Stimulated activated CD8-positive, alpha-beta memory T cell treated with anti-CD3 and anti-CD28 coated beads, Interleukin-4, amount 100 ng/mL, for 48 hours (primary cell): ENCODE measurements around the gene ELMO3.
A peak's percentile ranks its signal among the peaks of the same experiment; 100 is the strongest.

Experiments used
- DNase-seq: peaks from one replicate; pipeline ENCODE4 v3.0.0-alpha.2; 2020

ELMO3 gene

GRCh38 chr16:67183284-67183626 is 15.7 kb upstream of the ELMO3 start:
- DNase-seq, result no peak

- peak; percentile 94 for DNase-seq
Observed at GRCh38 chr16:67183627-67184452, 15.1 kb upstream of the ELMO3 start, which contains the start of gene MATCAP1. MATCAP1 (minus strand) TSS chr16:67183963; CDS start chr16:67180610, 3,353 bp downstream.

GRCh38 chr16:67184453-67184994 is 14.4 kb upstream of the ELMO3 start:
- no peak for DNase-seq

- DNase-seq, result peak; percentile 95
Observed at GRCh38 chr16:67184995-67185650, 13.8 kb upstream of the ELMO3 start.

- no peak for DNase-seq
Observed at GRCh38 chr16:67185651-67186134, 13.2 kb upstream of the ELMO3 start.

- DNase-seq, result no peak
Observed at GRCh38 chr16:67186550-67186950, 12.4 kb upstream of the ELMO3 start.

GRCh38 chr16:67187175-67187890 is 11.6 kb upstream of the ELMO3 start:
- DNase-seq, result no peak

GRCh38 chr16:67188323-67188722 is 10.6 kb upstream of the ELMO3 start:
- DNase-seq, result no peak

- DNase-seq, result no peak
Observed at GRCh38 chr16:67188798-67189197, 10.1 kb upstream of the ELMO3 start.

- no peak for DNase-seq
Observed at GRCh38 chr16:67190041-67190440, 8.9 kb upstream of the ELMO3 start, which contains the start of gene EXOC3L1. EXOC3L1 (minus strand) TSS chr16:67190136; CDS start chr16:67189676, 460 bp downstream.

GRCh38 chr16:67190448-67191399 is 8.2 kb upstream of the ELMO3 start:
- no peak for DNase-seq

GRCh38 chr16:67191411-67191994 is 7.4 kb upstream of the ELMO3 start:
- DNase-seq, result no peak

- peak; percentile 93 for DNase-seq
Observed at GRCh38 chr16:67191995-67192681, 6.8 kb upstream of the ELMO3 start, which contains the start of gene E2F4. E2F4 (plus strand) TSS chr16:67192155; CDS start chr16:67192228, 73 bp downstream.

GRCh38 chr16:67192781-67193361 is 6.1 kb upstream of the ELMO3 start:
- DNase-seq, result no peak

- no peak for DNase-seq
Observed at GRCh38 chr16:67193536-67193935, 5.4 kb upstream of the ELMO3 start.

GRCh38 chr16:67194260-67194659 is 4.7 kb upstream of the ELMO3 start:
- no peak for DNase-seq

GRCh38 chr16:67195676-67196075 is 3.3 kb upstream of the ELMO3 start:
- no peak for DNase-seq

- DNase-seq, result no peak
Observed at GRCh38 chr16:67196881-67197280, 2.0 kb upstream of the ELMO3 start.

- DNase-seq, result no peak
Observed at GRCh38 chr16:67197704-67198103, 1.2 kb upstream of the ELMO3 start.

- no peak for DNase-seq
Observed at GRCh38 chr16:67198238-67198734, 645 bp upstream of the ELMO3 start.
